T-helper 9 cell (primary cell): Measurements from ENCODE around the gene IQCM.
"Not testable (repeated sequence)": the region's sequence is repeated elsewhere in the genome, so short reads cannot be mapped to it uniquely, and the experiment has no call there.

Experiments used
- DNase-seq: peaks from one replicate; pipeline ENCODE4 v3.0.0-alpha.2; 2020

The IQCM gene

DNA sequence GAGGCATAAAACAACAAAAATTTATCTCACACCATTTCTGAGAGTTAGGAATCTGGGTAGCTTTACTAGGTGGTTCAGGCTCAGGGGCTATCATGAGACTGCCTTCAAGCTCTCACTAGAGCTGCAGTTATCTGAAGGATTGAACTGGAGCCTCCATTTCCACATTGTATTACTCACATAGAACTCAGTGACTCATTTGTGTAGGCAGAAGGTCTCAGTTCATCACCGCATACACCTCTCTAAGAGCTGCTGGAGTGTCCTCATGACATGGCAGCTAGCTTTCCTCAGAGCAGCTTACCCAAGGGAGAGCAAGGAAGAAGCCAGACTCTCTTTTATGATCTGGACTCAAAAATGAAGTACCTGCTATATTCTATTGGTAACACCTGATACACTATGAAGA is 389.2 kb downstream of the IQCM start:
- DNase-seq: no peak

DNA sequence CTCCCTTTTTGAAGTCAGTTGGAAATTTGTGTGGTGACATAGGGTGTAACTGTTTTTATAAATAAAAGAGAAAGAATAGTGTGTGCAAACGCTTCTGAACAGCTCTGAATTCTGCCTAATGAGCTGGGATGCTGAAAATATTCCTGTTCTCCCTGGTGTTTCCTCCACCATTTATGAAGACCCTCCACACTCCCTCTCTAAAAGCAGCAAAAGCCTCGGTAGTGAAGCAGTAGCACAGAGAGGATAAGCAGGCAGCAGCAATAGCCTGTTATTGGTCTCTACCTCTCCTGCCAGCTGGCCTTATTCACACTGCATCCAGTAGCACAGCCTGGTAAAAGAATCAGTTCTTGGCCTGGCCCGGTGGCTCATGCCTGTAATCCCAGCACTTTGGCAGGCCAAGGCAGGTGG is 406.1 kb downstream of the IQCM start:
- no peak for DNase-seq

DNA sequence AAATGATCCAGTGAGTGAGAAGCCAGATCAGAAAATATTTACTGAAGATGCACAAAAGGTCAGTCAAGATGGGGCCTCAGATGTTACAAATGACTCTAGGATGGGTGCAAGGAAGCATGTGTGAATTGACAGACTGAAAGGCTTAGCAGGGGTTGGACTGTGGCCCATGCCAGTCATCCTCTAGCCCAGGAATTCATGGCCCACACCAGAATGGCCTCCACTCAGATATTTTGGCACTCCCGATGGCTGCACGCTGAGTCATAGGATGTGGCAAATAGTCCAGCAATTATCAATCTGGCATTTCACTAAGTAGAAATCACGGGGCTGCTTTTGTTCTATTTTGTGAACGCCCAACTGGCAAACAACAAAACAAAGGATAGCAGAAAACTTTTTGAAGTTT is 406.5 kb downstream of the IQCM start:
- DNase-seq: no peak

DNA sequence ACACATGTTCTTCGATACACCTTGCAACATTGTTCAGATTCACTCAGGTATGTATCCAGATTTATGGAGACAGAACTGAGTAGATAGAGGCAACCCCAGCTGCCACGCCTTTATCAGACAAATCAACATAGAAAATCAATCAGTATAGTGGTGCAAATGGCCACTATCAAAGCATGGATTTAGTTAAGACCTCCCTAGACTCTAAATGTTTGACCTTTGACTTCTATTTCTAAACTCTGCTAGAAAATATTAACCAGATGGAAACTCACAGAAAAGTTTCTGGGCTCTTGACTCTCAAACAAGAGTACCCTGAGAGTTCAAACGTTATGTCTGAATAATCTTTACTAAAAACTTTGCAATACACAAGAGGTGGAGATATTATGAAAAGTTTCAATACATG is 411.5 kb downstream of the IQCM start:
- DNase-seq: no peak

DNA sequence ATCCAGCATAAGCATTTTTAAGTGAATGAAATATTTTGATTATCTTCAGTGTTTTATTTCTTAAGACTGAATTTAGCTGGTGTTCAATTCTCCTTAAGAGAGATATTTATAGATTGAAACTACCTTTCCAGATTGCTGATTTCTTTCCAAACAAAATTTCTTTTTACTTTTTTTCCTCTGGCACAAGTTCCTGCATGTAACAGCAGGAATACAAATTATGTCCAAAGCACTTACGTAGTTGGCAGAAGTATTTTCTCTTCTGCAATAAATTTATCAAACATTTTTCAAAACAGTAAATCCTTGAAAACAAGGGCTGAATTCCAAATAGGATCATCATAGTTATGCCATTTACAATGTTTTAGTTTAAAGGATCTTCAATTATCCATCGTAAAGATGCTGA is 412.6 kb downstream of the IQCM start:
- no peak for DNase-seq

DNA sequence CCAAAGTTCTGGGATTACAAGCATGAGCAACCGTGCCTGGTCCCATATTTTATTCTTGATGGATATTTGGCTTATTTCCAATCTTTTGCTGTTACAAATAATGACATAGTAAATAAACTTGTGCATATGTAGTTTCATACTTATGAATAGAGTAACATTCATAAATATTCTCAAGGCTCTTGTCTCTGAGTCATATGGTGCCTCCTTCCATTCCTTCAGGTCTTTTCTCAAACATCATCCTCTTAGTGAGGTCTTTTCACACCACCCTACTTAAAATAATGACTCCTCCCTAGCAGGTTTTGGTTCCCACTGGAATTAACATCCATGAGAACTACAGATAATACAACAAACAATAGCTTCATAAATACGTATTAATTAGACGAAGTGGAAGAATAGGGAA is 416.6 kb downstream of the IQCM start:
- no peak for DNase-seq

DNA sequence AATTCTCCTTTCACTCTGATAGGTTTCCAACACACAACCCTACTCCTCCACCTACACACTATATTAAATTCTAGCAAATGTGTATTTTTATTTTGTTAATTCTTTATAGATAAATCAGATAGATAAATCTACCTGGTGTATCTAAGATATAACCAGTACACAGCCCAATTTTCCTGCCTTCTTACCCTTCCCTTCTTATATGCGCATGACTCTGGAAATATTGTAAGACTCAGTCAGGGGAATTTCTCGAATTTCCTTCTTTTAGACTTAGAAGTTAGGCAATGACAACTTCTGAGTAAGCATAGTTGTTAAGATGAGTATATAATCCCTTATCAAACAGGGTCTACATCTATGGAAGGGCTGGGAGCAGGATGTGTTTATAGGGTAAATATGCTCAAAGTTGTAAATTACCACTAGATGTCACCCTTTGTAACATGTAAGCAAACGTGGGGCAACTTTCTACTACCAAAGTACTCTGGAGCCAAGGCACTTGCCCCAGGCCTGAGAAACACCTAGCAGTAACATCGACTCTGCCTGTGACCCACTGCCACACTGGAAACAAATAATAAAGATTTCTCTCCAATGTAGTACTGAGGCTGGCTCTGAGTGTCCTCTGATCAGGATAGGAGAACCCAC is 444.7 kb downstream of the IQCM start:
- DNase-seq: no peak

DNA sequence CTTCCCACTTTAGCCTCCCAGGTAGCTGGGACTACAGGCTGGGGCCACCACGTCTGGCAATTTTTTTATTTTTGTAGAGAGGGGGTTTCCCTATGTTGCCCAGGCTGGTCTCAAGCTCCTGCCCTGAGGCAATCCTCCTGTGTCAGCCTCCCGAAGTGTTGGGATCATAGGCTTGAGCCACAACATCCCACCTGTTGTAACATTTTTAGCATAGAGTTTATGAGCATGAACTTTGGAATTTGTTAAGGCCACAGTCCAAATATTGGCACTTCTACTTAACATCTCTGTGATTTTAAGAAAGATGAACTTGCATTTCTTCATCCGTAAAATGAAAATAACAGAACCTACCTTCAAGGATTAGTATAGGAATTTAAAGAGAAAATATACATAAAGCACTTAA is 445.6 kb downstream of the IQCM start:
- no peak for DNase-seq

DNA sequence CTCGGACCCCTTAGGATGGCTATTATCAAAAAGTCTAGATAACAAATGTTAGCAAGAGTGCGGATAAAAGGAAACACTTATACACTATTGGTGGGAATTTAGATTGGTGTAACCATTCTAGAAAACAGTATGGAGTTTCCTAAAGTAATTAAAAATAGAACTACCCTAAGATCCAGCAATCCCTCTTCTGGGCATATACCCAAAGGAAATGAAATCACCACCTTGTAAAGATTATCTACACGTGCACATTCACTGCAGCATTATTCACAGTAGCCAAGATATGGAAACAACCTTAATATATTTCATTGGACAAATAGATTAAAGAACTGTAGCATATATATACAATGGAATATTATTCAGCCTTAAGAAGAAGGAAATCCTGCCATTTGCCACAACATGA is 462.4 kb downstream of the IQCM start:
- no peak for DNase-seq

DNA sequence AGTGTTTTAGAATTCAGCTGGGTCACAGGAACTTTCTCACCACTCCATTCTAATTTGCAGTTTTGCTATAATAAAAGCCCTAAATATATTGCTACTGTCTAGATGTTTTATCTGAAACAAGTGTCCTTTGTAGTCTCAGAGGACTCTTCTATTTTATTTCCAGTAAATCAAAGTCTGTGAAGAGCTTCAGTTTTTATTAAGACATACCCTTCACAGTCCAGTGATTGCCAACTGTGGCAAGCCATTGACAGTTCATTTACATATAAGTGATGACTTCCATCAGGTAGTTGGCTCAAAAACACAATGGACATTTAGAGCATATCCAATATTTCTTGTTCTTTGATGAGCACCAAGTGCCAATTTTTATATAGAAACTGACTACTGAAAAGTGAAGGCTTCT is 466.1 kb downstream of the IQCM start:
- DNase-seq: no peak

DNA sequence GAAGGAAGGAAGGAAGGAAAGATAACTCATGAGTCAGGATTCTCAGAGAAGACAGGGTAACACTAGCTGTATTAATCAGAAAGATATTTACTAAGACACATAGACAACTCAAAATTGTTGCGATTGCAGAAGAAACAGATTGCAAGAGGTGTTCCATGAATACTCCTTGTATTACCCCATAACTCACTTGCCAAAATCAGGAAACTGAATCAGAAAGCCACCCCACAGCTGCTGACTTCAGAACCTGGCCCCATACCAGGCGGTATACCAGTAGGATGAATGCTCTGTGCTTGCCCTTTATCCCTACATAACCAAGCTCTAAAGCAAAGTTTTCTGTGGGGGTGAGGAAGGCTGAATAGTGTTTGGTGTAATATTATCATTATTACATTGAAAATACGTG is 468.5 kb downstream of the IQCM start:
- DNase-seq: no peak

DNA sequence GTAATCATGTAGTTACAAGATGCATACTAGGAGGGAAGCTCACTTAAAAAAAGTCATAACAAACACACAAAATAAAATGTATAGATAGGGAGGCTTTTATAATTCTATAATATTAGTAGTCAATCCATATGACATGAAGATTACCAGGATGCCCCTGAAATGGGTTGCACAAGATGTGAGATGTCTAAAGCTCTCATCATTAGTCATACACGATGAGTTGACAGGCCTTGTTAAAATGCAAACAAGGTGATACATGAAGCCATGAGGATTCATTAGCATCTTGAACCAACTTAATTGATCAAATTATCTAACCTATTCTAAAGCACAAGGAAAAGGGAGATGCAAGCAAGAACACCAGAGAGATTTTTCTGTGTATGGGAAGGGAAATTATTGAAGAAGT is 470.2 kb downstream of the IQCM start:
- no peak for DNase-seq

DNA sequence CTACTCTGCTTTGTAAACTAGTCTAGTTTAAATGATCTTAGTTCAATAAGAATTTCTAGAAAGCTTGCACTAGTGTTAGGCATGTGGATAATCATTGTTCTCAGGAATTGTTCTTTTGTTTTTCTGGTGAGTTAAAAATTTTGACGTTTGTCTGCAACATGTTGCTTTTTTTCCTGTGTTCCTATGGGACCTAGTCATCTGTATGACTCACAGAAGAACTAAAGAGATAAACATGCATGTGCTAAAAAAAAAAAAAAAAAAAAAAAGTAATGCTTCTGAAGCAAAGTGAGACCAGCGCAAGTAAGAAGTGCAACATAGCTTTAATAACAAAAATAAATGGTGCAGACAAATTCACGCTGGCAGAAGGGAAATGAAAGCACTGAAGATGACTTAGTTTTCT is 471.2 kb downstream of the IQCM start:
- no peak for DNase-seq

DNA sequence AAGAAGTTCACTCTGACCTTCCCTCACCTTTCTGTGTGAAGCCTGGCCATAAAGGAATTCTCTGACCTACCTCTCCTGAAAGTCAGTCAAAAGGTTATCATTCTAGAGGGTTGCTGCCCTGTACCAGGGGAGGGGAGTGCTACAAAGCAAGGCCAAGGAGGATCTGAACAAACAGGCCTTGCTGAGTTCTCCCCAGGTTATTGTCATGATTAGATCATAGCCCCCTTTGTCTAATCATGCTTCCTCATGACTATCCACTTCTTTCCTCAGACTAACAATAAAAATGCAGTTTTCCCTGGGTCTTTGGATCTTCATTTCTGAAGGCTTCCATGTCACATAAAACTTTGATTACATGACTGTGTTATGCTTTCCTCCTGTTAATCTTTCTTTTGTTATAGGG is 472.0 kb downstream of the IQCM start:
- no peak for DNase-seq

DNA sequence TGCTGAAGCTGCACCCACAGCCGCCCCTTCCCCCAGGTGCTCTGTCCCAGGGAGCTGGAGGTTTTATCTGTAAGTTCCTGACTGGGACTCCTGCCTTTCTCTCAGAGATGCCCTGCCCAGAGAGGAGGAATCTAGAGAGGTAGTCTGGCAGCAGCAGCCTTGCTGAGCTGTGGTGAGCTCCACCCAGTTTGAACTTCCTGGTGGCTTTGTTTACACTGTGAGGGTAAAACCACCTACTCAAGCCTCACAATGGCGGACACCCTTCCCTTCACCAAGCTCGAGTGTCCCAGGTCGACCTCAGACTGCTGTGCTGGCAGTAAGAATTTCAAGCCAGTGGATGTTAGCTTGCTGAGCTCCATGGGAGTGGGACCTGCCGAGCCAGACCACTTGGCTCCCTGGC is 474.5 kb downstream of the IQCM start:
- not testable (repeated sequence) for DNase-seq

DNA sequence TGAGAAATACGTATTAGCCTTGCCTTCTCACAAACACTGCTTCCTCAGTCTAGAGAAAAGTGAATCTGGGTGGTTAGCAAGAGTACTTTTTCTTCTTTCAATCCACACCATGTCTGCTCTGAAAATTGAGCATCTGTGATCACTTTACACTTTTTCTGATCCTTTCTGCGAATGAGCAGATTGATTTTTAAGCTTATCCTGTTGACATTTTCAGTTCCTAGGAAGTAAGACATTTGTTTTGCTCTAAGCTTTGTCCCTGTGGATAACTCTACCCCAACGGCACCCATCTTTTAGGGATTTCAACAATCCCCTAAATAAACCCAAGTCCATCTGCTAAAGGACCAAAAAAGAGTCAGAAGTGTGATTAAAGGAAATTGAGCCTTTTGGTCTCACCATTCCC is 487.5 kb downstream of the IQCM start:
- DNase-seq: no peak

DNA sequence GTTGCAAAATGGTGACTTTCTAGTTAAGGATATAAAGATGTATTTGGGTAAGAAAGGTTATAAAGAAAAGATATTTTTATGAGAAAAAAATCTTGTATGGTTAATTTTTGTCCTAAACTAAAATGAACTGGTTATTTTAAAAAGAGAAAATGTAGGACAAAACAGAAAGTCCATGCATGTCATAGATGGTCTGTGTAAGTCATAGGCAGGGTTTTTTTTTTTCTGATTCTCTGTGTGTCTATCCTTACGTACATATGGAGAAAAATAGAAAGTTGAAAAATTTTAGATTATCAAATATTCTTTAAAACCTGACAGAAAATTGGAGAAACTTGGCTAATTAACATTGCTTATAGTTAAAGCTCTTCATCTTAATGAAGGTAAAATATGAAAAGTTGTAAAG is 493.4 kb downstream of the IQCM start:
- no peak for DNase-seq

DNA sequence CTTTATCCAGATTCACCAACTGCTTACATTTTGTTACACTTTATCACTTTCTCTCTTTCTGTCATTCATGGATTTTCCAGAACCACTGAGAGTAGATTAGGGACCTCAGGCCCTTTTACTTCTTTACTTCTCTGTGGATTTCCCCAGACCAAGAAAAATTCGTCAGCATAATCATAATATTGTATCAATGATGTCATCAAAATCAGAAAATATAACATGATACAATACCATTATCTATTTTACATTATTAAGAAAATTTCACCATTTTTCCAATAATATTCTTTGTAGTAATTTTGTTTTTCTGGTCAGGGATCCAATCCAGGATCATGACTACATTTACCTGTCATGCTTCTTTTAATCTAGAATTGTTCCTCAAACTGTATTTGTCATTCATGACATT is 494.2 kb downstream of the IQCM start:
- no peak for DNase-seq

DNA sequence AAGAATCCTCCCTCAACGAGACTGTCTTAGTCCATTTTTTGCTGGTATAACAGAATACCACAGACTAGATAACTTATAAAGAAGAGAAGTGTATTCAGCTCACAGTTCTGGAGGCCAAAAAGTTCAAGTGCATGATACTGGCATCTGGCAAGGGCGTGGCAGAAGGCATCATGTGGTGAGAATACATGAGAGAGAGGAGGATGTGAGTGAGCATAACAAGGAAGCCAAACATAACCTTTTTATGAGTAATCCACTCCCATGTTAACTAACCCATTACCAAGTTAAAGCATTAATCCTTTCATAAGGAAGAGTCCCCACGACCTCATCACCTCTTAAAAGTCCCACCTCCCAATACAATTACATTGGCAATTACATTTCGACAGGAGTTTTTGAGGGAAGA is 504.6 kb downstream of the IQCM start:
- no peak for DNase-seq

DNA sequence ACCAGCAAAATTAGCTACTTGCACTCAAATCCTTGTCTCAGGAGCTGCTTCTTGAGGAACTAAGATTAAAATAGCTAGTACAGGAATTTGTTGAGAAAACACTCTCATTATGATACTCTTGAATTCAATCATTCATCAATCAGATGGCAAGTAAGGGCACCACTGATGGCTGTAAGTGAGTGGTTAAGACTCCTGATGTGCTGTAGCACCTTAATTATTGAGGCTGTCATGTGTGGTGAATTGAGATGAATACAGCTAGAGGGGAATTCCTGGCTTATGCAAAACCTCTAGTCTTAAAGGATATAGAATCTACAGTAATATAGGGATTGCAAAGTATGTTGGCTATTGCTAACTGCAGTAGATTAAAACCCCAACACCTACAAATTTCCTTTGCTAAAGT is 509.1 kb downstream of the IQCM start:
- DNase-seq: no peak
